ENCODE measurements around the gene MBNL1.

The MBNL1 gene

GRCh38 chr3:152258448-152259393 is 10.0 kb upstream of the MBNL1 start:
- Histone ChIP-seq H3K27me3 (replicated peaks; ENCODE audit: control insufficient read depth, insufficient read depth, low read length) (no peaks in the 10 kb centered on the region), H3K36me3 (ENCODE audit: control insufficient read depth, insufficient read depth, low read length) (no peaks in the 10 kb centered on the region), H3K4me3 (replicated peaks; ENCODE audit: low read depth, low read length) (no peak overlapping the region)
- TF ChIP-seq, protein P1, sequence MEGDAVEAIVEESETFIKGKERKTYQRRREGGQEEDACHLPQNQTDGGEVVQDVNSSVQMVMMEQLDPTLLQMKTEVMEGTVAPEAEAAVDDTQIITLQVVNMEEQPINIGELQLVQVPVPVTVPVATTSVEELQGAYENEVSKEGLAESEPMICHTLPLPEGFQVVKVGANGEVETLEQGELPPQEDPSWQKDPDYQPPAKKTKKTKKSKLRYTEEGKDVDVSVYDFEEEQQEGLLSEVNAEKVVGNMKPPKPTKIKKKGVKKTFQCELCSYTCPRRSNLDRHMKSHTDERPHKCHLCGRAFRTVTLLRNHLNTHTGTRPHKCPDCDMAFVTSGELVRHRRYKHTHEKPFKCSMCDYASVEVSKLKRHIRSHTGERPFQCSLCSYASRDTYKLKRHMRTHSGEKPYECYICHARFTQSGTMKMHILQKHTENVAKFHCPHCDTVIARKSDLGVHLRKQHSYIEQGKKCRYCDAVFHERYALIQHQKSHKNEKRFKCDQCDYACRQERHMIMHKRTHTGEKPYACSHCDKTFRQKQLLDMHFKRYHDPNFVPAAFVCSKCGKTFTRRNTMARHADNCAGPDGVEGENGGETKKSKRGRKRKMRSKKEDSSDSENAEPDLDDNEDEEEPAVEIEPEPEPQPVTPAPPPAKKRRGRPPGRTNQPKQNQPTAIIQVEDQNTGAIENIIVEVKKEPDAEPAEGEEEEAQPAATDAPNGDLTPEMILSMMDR (IDR thresholded peaks at IDR 0.05; ENCODE audit: insufficient read depth, low read length, poor library complexity, severe bottlenecking), result no peak
- DNase-seq (ENCODE audit: extremely low read depth, insufficient read length), result no peak

GRCh38 chr3:152259468-152259867 is 9.3 kb upstream of the MBNL1 start:
- no peak for DNase-seq (ENCODE audit: extremely low read depth, insufficient read length)
- H3K36me3 ChIP-seq (ENCODE audit: control insufficient read depth, insufficient read depth, low read length), result no peaks in the 10 kb centered on the region
- H3K27me3 ChIP-seq (replicated peaks; ENCODE audit: control insufficient read depth, insufficient read depth, low read length), result no peaks in the 10 kb centered on the region
- TF ChIP-seq, protein P1 (IDR thresholded peaks at IDR 0.05; ENCODE audit: insufficient read depth, low read length, poor library complexity, severe bottlenecking), result no peak
- H3K4me3 ChIP-seq (replicated peaks; ENCODE audit: low read depth, low read length), result no peak overlapping the region

GRCh38 chr3:152260026-152260425 is 8.7 kb upstream of the MBNL1 start:
- H3K27me3 ChIP-seq (replicated peaks; ENCODE audit: control insufficient read depth, insufficient read depth, low read length), result no peaks in the 10 kb centered on the region
- TF ChIP-seq, protein P1 (IDR thresholded peaks at IDR 0.05; ENCODE audit: insufficient read depth, low read length, poor library complexity, severe bottlenecking), result no peak
- H3K36me3 ChIP-seq (ENCODE audit: control insufficient read depth, insufficient read depth, low read length), result no peaks in the 10 kb centered on the region
- H3K4me3 ChIP-seq (replicated peaks; ENCODE audit: low read depth, low read length), result no peak overlapping the region
- DNase-seq (ENCODE audit: extremely low read depth, insufficient read length), result no peak

GRCh38 chr3:152260529-152260928 is 8.2 kb upstream of the MBNL1 start:
- TF ChIP-seq, protein P1 (IDR thresholded peaks at IDR 0.05; ENCODE audit: insufficient read depth, low read length, poor library complexity, severe bottlenecking), result no peak
- no peak for DNase-seq (ENCODE audit: extremely low read depth, insufficient read length)
- no peaks in the 10 kb centered on the region for H3K27me3 ChIP-seq (replicated peaks; ENCODE audit: control insufficient read depth, insufficient read depth, low read length)
- no peak overlapping the region for H3K4me3 ChIP-seq (replicated peaks; ENCODE audit: low read depth, low read length)
- no peaks in the 10 kb centered on the region for H3K36me3 ChIP-seq (ENCODE audit: control insufficient read depth, insufficient read depth, low read length)

- no peak for DNase-seq (ENCODE audit: extremely low read depth, insufficient read length)
- no peaks in the 10 kb centered on the region for H3K36me3 ChIP-seq (ENCODE audit: control insufficient read depth, insufficient read depth, low read length)
- TF ChIP-seq, protein P1 (IDR thresholded peaks at IDR 0.05; ENCODE audit: insufficient read depth, low read length, poor library complexity, severe bottlenecking), result no peak
- H3K4me3 ChIP-seq (replicated peaks; ENCODE audit: low read depth, low read length), result no peak overlapping the region
- no peaks in the 10 kb centered on the region for H3K27me3 ChIP-seq (replicated peaks; ENCODE audit: control insufficient read depth, insufficient read depth, low read length)
These were observed 7.4 kb upstream of the MBNL1 start for GRCh38 chr3:152261329-152261728.
